AG04450 (cell line): ENCODE measurements around the gene TLE4. TPM values are rescaled to one million over a fixed set of nuclear protein-coding genes. Genes with fewer than 3 reads are reported as not detected.
A peak's percentile ranks its signal among the peaks of the same experiment; 100 is the strongest.

Source experiments
- CTCF ChIA-PET: fragments of 300-600, 350-600 bp; formaldehyde crosslinking; extraction: SDS; loops from one replicate; lab custom pipeline; 2022; ENCODE audit warnings: antibody characterized with exemption, inconsistent platforms; lab: Charles Lee
- POLR2A ChIA-PET: fragments of 350-600 bp; formaldehyde crosslinking; extraction: SDS; loops from one replicate; lab custom pipeline; 2021; ENCODE audit warnings: antibody characterized with exemption, inconsistent platforms; lab: Yijun Ruan, JAX
- DNase-seq: peaks from one replicate; pipeline ENCODE4 v3.0.0-alpha.2; 2011; ENCODE audit warnings: low read depth, low spot score
- H3K27ac ChIP-seq: one replicate; pipeline ENCODE4 v1.5.1; 2012; ENCODE audit warnings: low read depth, low read length, control low read depth
- H3K27me3 ChIP-seq: one replicate; pipeline ENCODE4 v1.6.0; 2012; ENCODE audit warnings: low read length; ENCODE audit not compliant: control insufficient read depth, insufficient read depth
- H3K4me3 ChIP-seq: 2 replicates; pipeline ENCODE4 v1.5.1; 2011; ENCODE audit warnings: mild to moderate bottlenecking, low read depth, low read length, control low read depth
- H3K9me3 ChIP-seq: 2 replicates; pipeline ENCODE4 v1.5.1; 2012; ENCODE audit warnings: low read length; ENCODE audit not compliant: control insufficient read depth, insufficient read depth
- CTCF ChIP-seq: IDR thresholded peaks from 2 replicates; pipeline ENCODE4 v1.5.1; 2011; ENCODE audit warnings: low read depth, low read length, control low read depth, inconsistent platforms
- polyA plus RNA-seq: library from polyadenylated mRNA; depleted of rRNA; stranded (reverse); fragments of >200 nt; gene quantifications from 2 replicates; pipeline ENCODE4 v1.2.3, GENCODE V29; 2011

TLE4 gene
- polyA plus RNA-seq, 1 experiment: 53.4 TPM

GRCh38 chr9:79655551-79655950 lies 83.8 kb downstream of the TLE4 start:
- peak; percentile 27 for DNase-seq
- no peak overlapping the region for H3K4me3 ChIP-seq
- H3K27ac ChIP-seq: no peak overlapping the region
- TF ChIP-seq CTCF: no peak
- ChIA-PET CTCF (interaction anchor here (1.2 kb wide), 1 partner anchor 9 kb away, joined by 3 read pairs; no protein-coding TSS in a partner anchor), POLR2A (no interaction called here)
- no peaks in the 10 kb centered on the region for H3K9me3 ChIP-seq
- no peaks in the 10 kb centered on the region for H3K27me3 ChIP-seq

GRCh38 chr9:79656169-79656568 lies 84.4 kb downstream of the TLE4 start:
- DNase-seq: no peak
- Histone ChIP-seq H3K27ac (no peak overlapping the region), H3K27me3 (no peaks in the 10 kb centered on the region), H3K4me3 (no peak overlapping the region), H3K9me3 (no peaks in the 10 kb centered on the region)
- ChIA-PET POLR2A (no interaction called here), CTCF (interaction anchor here (1.2 kb wide), 1 partner anchor 9 kb away, joined by 3 read pairs; no protein-coding TSS in a partner anchor)
- TF ChIP-seq CTCF: no peak

DNA sequence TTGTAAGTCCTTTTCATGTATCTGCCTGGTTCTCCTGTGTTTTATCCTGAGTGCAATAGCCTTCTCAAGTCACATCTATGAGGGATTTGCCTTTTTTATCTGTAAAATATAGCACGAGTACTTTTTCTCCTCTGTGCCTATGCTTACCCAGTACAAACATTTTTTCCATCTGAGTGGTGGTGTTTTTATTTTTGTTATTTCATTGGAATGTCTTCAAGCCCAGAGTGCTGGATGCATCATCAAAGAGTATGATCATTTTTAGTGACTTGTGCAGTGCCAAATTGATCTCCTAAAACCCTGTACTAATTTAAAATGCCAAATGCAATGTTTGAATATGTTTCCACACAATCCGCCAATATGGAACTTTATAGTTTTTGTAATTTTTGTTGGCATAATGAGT lies 86.1 kb downstream of the TLE4 start:
- Histone ChIP-seq H3K4me3 (no peak overlapping the region), H3K9me3 (no peaks in the 10 kb centered on the region), H3K27me3 (no peaks in the 10 kb centered on the region), H3K27ac (no peak overlapping the region)
- no peak for DNase-seq
- POLR2A ChIA-PET: no interaction called here
- no peak for TF ChIP-seq CTCF
- CTCF ChIA-PET: no interaction called here

DNA sequence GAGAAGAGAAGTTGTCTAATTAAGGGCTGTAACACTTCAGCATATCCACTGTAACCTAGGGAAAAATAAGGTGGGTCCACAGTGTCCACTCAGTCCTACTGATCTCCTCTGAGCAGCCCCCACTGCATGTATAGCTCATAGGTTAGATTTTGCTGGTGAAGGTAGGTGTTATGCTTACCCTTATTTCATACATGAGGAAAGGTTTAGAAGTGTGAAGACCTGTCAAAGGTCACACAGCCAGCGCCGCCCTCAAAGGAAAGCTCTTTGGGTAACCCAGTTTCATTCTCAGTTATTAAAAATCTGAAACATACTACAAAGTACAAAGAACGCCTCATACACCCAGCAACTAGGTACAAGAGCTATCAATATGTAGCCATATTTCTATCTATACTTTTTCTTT lies 87.2 kb downstream of the TLE4 start:
- no peak for TF ChIP-seq CTCF
- CTCF ChIA-PET: no interaction called here

GRCh38 chr9:79660615-79661014 lies 88.8 kb downstream of the TLE4 start:
- TF ChIP-seq CTCF: no peak
- ChIA-PET POLR2A (no interaction called here), CTCF (interaction anchor here (0.6 kb wide), 1 partner anchor 1292 kb away, joined by 9 read pairs; no protein-coding TSS in a partner anchor)
- no peak for DNase-seq
- no peak overlapping the region for H3K4me3 ChIP-seq
- H3K9me3 ChIP-seq: no peaks in the 10 kb centered on the region
- H3K27me3 ChIP-seq: no peaks in the 10 kb centered on the region
- no peak overlapping the region for H3K27ac ChIP-seq

More for the DNA sequence above, 87.2 kb downstream of the TLE4 start:
- POLR2A ChIA-PET: no interaction called here
- Histone ChIP-seq H3K27me3 (no peaks in the 10 kb centered on the region), H3K4me3 (no peak overlapping the region), H3K27ac (no peak overlapping the region), H3K9me3 (no peaks in the 10 kb centered on the region)
- no peak for DNase-seq
